Measurements from ENCODE around the gene ALKBH8. TPM values are rescaled to one million over a fixed set of nuclear protein-coding genes. Genes with fewer than 3 reads are reported as not detected.

ALKBH8 gene
- total RNA-seq, 3 donors from 2014 or later (not counting 1 experiment from before 2014, with no cell fraction given) = 6.9 to 11.8 (median 9.0) TPM

GRCh38 chr11:107478922-107479321 is 86.6 kb downstream of the ALKBH8 start:
- no peak for ATAC-seq
- no peaks in the 10 kb centered on the region for H3K9me3 ChIP-seq (ENCODE audit: control insufficient read depth, insufficient read depth, low read length)
- H3K4me3 ChIP-seq (ENCODE audit: low read length) = no peak overlapping the region
- no peaks in the 10 kb centered on the region for H3K4me1 Mint-ChIP-seq
- H3K9me3 Mint-ChIP-seq = no peaks in the 10 kb centered on the region
- H3K27ac ChIP-seq (ENCODE audit: low read length) = no peak overlapping the region
- H3K27me3 Mint-ChIP-seq (ENCODE audit: low read depth in 2 of 2) = peaks cover 27 to 44% of the 10 kb centered on the region in 2 donors
- no peak for TF ChIP-seq CTCF (IDR thresholded peaks at IDR 0.05)
- H3K27me3 ChIP-seq (ENCODE audit: control insufficient read depth, insufficient read depth, low read length) = peaks cover 2% of the 10 kb centered on the region
- DNase-seq = no peak
- H3K4me3 Mint-ChIP-seq = no peak overlapping the region
- H3K36me3 Mint-ChIP-seq = no peaks in the 10 kb centered on the region
- H3K27ac Mint-ChIP-seq = no peak overlapping the region
- H3K4me1 ChIP-seq (ENCODE audit: control insufficient read depth, insufficient read depth, low read length) = no peaks in the 10 kb centered on the region
- H3K36me3 ChIP-seq (ENCODE audit: control insufficient read depth, insufficient read depth, low read length) = no peaks in the 10 kb centered on the region
- intact Hi-C loops (cut with micrococcal nuclease) = no loop called here

- Mint-ChIP-seq H3K9me3 (no peaks in the 10 kb centered on the region), H3K4me3 (no peak overlapping the region), H3K4me1 (no peaks in the 10 kb centered on the region), H3K36me3 (no peaks in the 10 kb centered on the region), H3K27me3 (ENCODE audit: low read depth in 2 of 2) (peaks cover 28 to 48% of the 10 kb centered on the region in 2 donors), H3K27ac (no peak overlapping the region)
- intact Hi-C loops (cut with micrococcal nuclease) = no loop called here
- Histone ChIP-seq H3K9me3 (ENCODE audit: control insufficient read depth, insufficient read depth, low read length) (no peaks in the 10 kb centered on the region), H3K4me3 (ENCODE audit: low read length) (no peak overlapping the region), H3K36me3 (ENCODE audit: control insufficient read depth, insufficient read depth, low read length) (no peaks in the 10 kb centered on the region), H3K27me3 (ENCODE audit: control insufficient read depth, insufficient read depth, low read length) (peaks cover 2% of the 10 kb centered on the region), H3K4me1 (ENCODE audit: control insufficient read depth, insufficient read depth, low read length) (no peaks in the 10 kb centered on the region), H3K27ac (ENCODE audit: low read length) (no peak overlapping the region)
- DNase-seq = no peak
- no peak for TF ChIP-seq CTCF (IDR thresholded peaks at IDR 0.05)
- 87% methylated on average over 3 of the region's 3 CpGs for WGBS (ENCODE audit: insufficient coverage)
- ATAC-seq = no peak
These were observed 87.7 kb downstream of the ALKBH8 start for GRCh38 chr11:107477820-107478219.

- intact Hi-C loops (cut with micrococcal nuclease) = no loop called here
- no peaks in the 10 kb centered on the region for H3K4me1 Mint-ChIP-seq
- Histone ChIP-seq H3K9me3 (ENCODE audit: control insufficient read depth, insufficient read depth, low read length) (no peaks in the 10 kb centered on the region), H3K4me1 (ENCODE audit: control insufficient read depth, insufficient read depth, low read length) (no peaks in the 10 kb centered on the region), H3K27ac (ENCODE audit: low read length) (no peak overlapping the region), H3K27me3 (ENCODE audit: control insufficient read depth, insufficient read depth, low read length) (peaks cover 4% of the 10 kb centered on the region), H3K4me3 (ENCODE audit: low read length) (no peak overlapping the region), H3K36me3 (ENCODE audit: control insufficient read depth, insufficient read depth, low read length) (no peaks in the 10 kb centered on the region)
- ATAC-seq = no peak
- no peak overlapping the region for H3K27ac Mint-ChIP-seq
- TF ChIP-seq CTCF (IDR thresholded peaks at IDR 0.05) = no peak
- H3K4me3 Mint-ChIP-seq = no peak overlapping the region
- no peaks in the 10 kb centered on the region for H3K36me3 Mint-ChIP-seq
- H3K9me3 Mint-ChIP-seq = no peaks in the 10 kb centered on the region
- WGBS (ENCODE audit: insufficient coverage) = 89% methylated on average over 3 of the region's 3 CpGs
- peaks cover 53 to 88% of the 10 kb centered on the region in 2 donors for H3K27me3 Mint-ChIP-seq (ENCODE audit: low read depth in 2 of 2)
- DNase-seq = no peak
These were observed 91.7 kb downstream of the ALKBH8 start for GRCh38 chr11:107473792-107474191.

GRCh38 chr11:107472966-107473365 is 92.6 kb downstream of the ALKBH8 start:
- no peaks in the 10 kb centered on the region for H3K36me3 Mint-ChIP-seq
- intact Hi-C loops (cut with micrococcal nuclease) = no loop called here
- no peaks in the 10 kb centered on the region for H3K9me3 Mint-ChIP-seq

More at GRCh38 chr11:107472966-107473365, 92.6 kb downstream of the ALKBH8 start:
- no peak overlapping the region for H3K4me3 ChIP-seq (ENCODE audit: low read length)
- no peak overlapping the region for H3K27ac Mint-ChIP-seq
- WGBS (ENCODE audit: insufficient coverage) = 83% methylated on average over 1 of the region's 1 CpG
- no peak overlapping the region for H3K4me3 Mint-ChIP-seq
- no peaks in the 10 kb centered on the region for H3K9me3 ChIP-seq (ENCODE audit: control insufficient read depth, insufficient read depth, low read length)
- H3K27me3 Mint-ChIP-seq (ENCODE audit: low read depth in 2 of 2) = peaks cover 58 to 84% of the 10 kb centered on the region in 2 donors
- H3K36me3 ChIP-seq (ENCODE audit: control insufficient read depth, insufficient read depth, low read length) = no peaks in the 10 kb centered on the region
- no peak for ATAC-seq
- no peak for DNase-seq
- H3K4me1 Mint-ChIP-seq = no peaks in the 10 kb centered on the region
- H3K27me3 ChIP-seq (ENCODE audit: control insufficient read depth, insufficient read depth, low read length) = peaks cover 10% of the 10 kb centered on the region
- H3K27ac ChIP-seq (ENCODE audit: low read length) = no peak overlapping the region
- TF ChIP-seq CTCF (IDR thresholded peaks at IDR 0.05) = no peak
- no peaks in the 10 kb centered on the region for H3K4me1 ChIP-seq (ENCODE audit: control insufficient read depth, insufficient read depth, low read length)
